C4-2B (cell line): ENCODE results near the gene DTD2.

Experiments used
- CTCF ChIP-seq: fragments of 450-650 bp; conservative IDR thresholded peaks from 2 replicates; pipeline ENCODE4 v1.5.1; 2017; ENCODE audit warnings: mild to moderate bottlenecking
- ZFX ChIP-seq: fragments of 450-650 bp; IDR thresholded peaks from 2 replicates; pipeline ENCODE4 v1.6.1; 2017

GRCh38 chr14:31411218-31411727 lies 46.0 kb downstream of the DTD2 start:
- TF ChIP-seq CTCF (no peak), ZFX (no peak)
